H9 (cell line): ENCODE results near the gene GALC. TPM values are rescaled to one million over a fixed set of nuclear protein-coding genes. Genes with fewer than 3 reads are reported as not detected.

ENCODE experiments used
- DNase-seq: peaks from one replicate; pipeline ENCODE4 v3.0.0-alpha.2; 2017
- H2AFZ ChIP-seq: one replicate; pipeline ENCODE4 v1.6.1; 2013; ENCODE audit warnings: mild to moderate bottlenecking, low read length, control low read depth, moderate library complexity
- H2AK5ac ChIP-seq: 2 replicates; pipeline ENCODE4 v1.6.1; 2013; ENCODE audit warnings: low read length, control low read depth, mixed read lengths; ENCODE audit not compliant: insufficient read length
- H2BK120ac ChIP-seq: one replicate; pipeline ENCODE4 v1.6.1; 2013; ENCODE audit warnings: low read depth, mild to moderate bottlenecking, low read length, control low read depth, inconsistent platforms; ENCODE audit not compliant: poor library complexity, severe bottlenecking
- H2BK12ac ChIP-seq: 2 replicates; pipeline ENCODE4 v1.6.1; 2013; ENCODE audit warnings: low read length, control low read depth, mixed read lengths, low read depth; ENCODE audit not compliant: insufficient read length
- H2BK15ac ChIP-seq: 2 replicates; pipeline ENCODE4 v1.6.1; 2013; ENCODE audit warnings: low read depth, low read length, control low read depth
- H2BK20ac ChIP-seq: one replicate; pipeline ENCODE4 v1.6.1; 2013; ENCODE audit warnings: low read depth, mild to moderate bottlenecking, low read length, control low read depth, inconsistent platforms; ENCODE audit not compliant: poor library complexity, severe bottlenecking
- H2BK5ac ChIP-seq: 2 replicates; pipeline ENCODE4 v1.6.1; 2013; ENCODE audit warnings: low read length, control low read depth, mixed read lengths; ENCODE audit not compliant: insufficient read length
- H3K14ac ChIP-seq: 2 replicates; pipeline ENCODE4 v1.6.1; 2013; ENCODE audit warnings: low read length, control low read depth; ENCODE audit not compliant: insufficient read depth
- H3K18ac ChIP-seq: 2 replicates; pipeline ENCODE4 v1.6.1; 2013; ENCODE audit warnings: low read depth, mild to moderate bottlenecking, mixed read lengths, low read length, control low read depth; ENCODE audit not compliant: insufficient read length
- H3K23ac ChIP-seq: 2 replicates; pipeline ENCODE4 v1.6.1; 2013; ENCODE audit warnings: low read length, control low read depth, mixed read lengths, low read depth; ENCODE audit not compliant: insufficient read length
- H3K23me2 ChIP-seq: 2 replicates; pipeline ENCODE4 v1.6.1; 2013; ENCODE audit warnings: low read depth, mild to moderate bottlenecking, mixed read lengths, low read length, control low read depth; ENCODE audit not compliant: insufficient read length, poor library complexity, severe bottlenecking
- H3K27ac ChIP-seq: 2 replicates; pipeline ENCODE4 v1.5.1; 2013; ENCODE audit warnings: low read length, control low read depth, mixed read lengths, low read depth; ENCODE audit not compliant: insufficient read length
- H3K27me3 ChIP-seq: 2 replicates; pipeline ENCODE4 v1.6.1; 2013; ENCODE audit warnings: low read length, control low read depth, inconsistent platforms; ENCODE audit not compliant: insufficient read depth
- H3K4ac ChIP-seq: 2 replicates; pipeline ENCODE4 v1.6.1; 2013; ENCODE audit warnings: low read depth, mild to moderate bottlenecking, control low read depth, inconsistent platforms, low read length, moderate library complexity
- H3K4me1 ChIP-seq: 2 replicates; pipeline ENCODE4 v1.6.1; 2013; ENCODE audit warnings: low read length, control low read depth, inconsistent platforms; ENCODE audit not compliant: insufficient read depth
- H3K4me2 ChIP-seq: 2 replicates; pipeline ENCODE4 v1.6.1; 2013; ENCODE audit warnings: low read length, control low read depth, mixed read lengths; ENCODE audit not compliant: insufficient read length, insufficient read depth
- H3K56ac ChIP-seq: 2 replicates; pipeline ENCODE4 v1.6.1; 2013; ENCODE audit warnings: low read depth, mild to moderate bottlenecking, mixed read lengths, low read length, control low read depth; ENCODE audit not compliant: insufficient read length
- H3K79me1 ChIP-seq: 2 replicates; pipeline ENCODE4 v1.6.1; 2013; ENCODE audit warnings: low read depth, mild to moderate bottlenecking, moderate library complexity, low read length, control low read depth, inconsistent platforms; ENCODE audit not compliant: insufficient read depth, poor library complexity, severe bottlenecking
- H3K79me2 ChIP-seq: 2 replicates; pipeline ENCODE4 v1.6.1; 2013; ENCODE audit warnings: low read length, control low read depth, inconsistent platforms; ENCODE audit not compliant: insufficient read depth
- H3K9ac ChIP-seq: 2 replicates; pipeline ENCODE4 v1.6.1; 2013; ENCODE audit warnings: low read length, control low read depth, mixed read lengths; ENCODE audit not compliant: insufficient read length; ENCODE audit errors: extremely low read depth
- H3K9me3 ChIP-seq: one replicate; pipeline ENCODE4 v1.6.1; 2013; ENCODE audit warnings: low read depth, low read length, inconsistent platforms; ENCODE audit not compliant: control insufficient read depth
- H3T11ph ChIP-seq: one replicate; pipeline ENCODE4 v1.6.1; 2013; ENCODE audit warnings: mild to moderate bottlenecking, low read length, control low read depth, inconsistent platforms
- H4K20me1 ChIP-seq: one replicate; pipeline ENCODE4 v1.6.1; 2013; ENCODE audit not compliant: control insufficient read depth, insufficient read length, insufficient read depth
- H4K5ac ChIP-seq: 2 replicates; pipeline ENCODE4 v1.6.1; 2013; ENCODE audit warnings: low read depth, mild to moderate bottlenecking, mixed read lengths, low read length, control low read depth; ENCODE audit not compliant: insufficient read length
- H4K8ac ChIP-seq: replicated peaks from 2 replicates; pipeline ENCODE4 v1.6.1; 2013; ENCODE audit warnings: low read length, control low read depth, mixed read lengths, low read depth; ENCODE audit not compliant: insufficient read length
- H4K91ac ChIP-seq: 2 replicates; pipeline ENCODE4 v1.6.1; 2013; ENCODE audit warnings: low read depth, mild to moderate bottlenecking, moderate library complexity, mixed read lengths, low read length, control low read depth; ENCODE audit not compliant: insufficient read length
- H3K27ac Mint-ChIP-seq, 3 experiments: 2 replicates in 2 of 3; 3 replicates in 1 of 3; pipeline ENCODE4 v1.8.0; 2020 to 2021; ENCODE audit warnings: mixed read lengths in 3 of 3, mild to moderate bottlenecking in 1 of 3, moderate library complexity in 1 of 3
- H3K27me3 Mint-ChIP-seq: 2 replicates; pipeline ENCODE4 v1.8.0; 2021; ENCODE audit warnings: low read depth, mild to moderate bottlenecking, moderate library complexity, mixed read lengths
- H3K36me3 Mint-ChIP-seq, 3 experiments: 2 replicates in 2 of 3; 3 replicates in 1 of 3; pipeline ENCODE4 v1.8.0; 2020 to 2021; ENCODE audit warnings: low read depth in 3 of 3, mixed read lengths in 3 of 3; ENCODE audit not compliant: insufficient read depth in 1 of 3
- H3K4me1 Mint-ChIP-seq, 2 experiments: 2 replicates each; pipeline ENCODE4 v1.8.0; 2020; ENCODE audit warnings: mixed read lengths in 2 of 2
- H3K4me3 Mint-ChIP-seq, 2 experiments: 2 replicates in 1 of 2; 3 replicates in 1 of 2; pipeline ENCODE4 v1.8.0; 2020 to 2021; ENCODE audit warnings: mild to moderate bottlenecking in 2 of 2, mixed read lengths in 2 of 2, moderate library complexity in 1 of 2
- H3K9me3 Mint-ChIP-seq, 2 experiments: 2 replicates in 1 of 2; 3 replicates in 1 of 2; pipeline ENCODE4 v1.8.0; 2020; ENCODE audit warnings: mild to moderate bottlenecking in 2 of 2, mixed read lengths in 2 of 2, moderate library complexity in 1 of 2
- CTCF ChIP-seq: fragments of 200-600 bp; sonication (generic); conservative IDR thresholded peaks from 3 replicates; pipeline ENCODE4 v1.8.0; 2021; ENCODE audit warnings: antibody characterized with exemption, mild to moderate bottlenecking
- total RNA-seq: library from RNA; stranded (reverse); gene quantifications from 2 replicates; pipeline ENCODE4 v1.2.1, GENCODE V29; 2021

The GALC gene
- total RNA-seq, 1 experiment from 2014 or later: 12.4 TPM

GRCh38 chr14:87899228-87899627 lies 93.8 kb downstream of the GALC start:
- TF ChIP-seq CTCF: no peak
- Histone ChIP-seq H3K4ac (no peak overlapping the region), H3K14ac (no peak overlapping the region), H3K23ac (no peak overlapping the region), H2AFZ (no peak overlapping the region), H3K79me2 (no peaks in the 10 kb centered on the region), H4K91ac (no peak overlapping the region), H3K79me1 (no peaks in the 10 kb centered on the region), H2BK12ac (no peak overlapping the region), H3K56ac (no peak overlapping the region), H3K18ac (no peak overlapping the region), H3K4me1 (no peaks in the 10 kb centered on the region), H3K27me3 (no peaks in the 10 kb centered on the region), H4K8ac (no peak overlapping the region), H3K27ac (no peak overlapping the region), H2BK20ac (no peak overlapping the region), H4K20me1 (no peaks in the 10 kb centered on the region), H3K23me2 (no peaks in the 10 kb centered on the region), H2BK5ac (no peak overlapping the region), H3T11ph (no peak overlapping the region), H3K4me2 (no peak overlapping the region), H3K9ac (no peak overlapping the region), H2BK120ac (no peak overlapping the region), H4K5ac (no peak overlapping the region), H2BK15ac (no peak overlapping the region), H2AK5ac (no peak overlapping the region), H3K9me3 (no peaks in the 10 kb centered on the region)
- H3K4me1 Mint-ChIP-seq: peaks cover 0 to 8% of the 10 kb centered on the region in 2 experiments; a peak in 1 of 4 replicates
- H3K4me3 Mint-ChIP-seq: no peak overlapping the region
- DNase-seq: no peak
- no peaks in the 10 kb centered on the region for H3K36me3 Mint-ChIP-seq
- H3K27me3 Mint-ChIP-seq: no peaks in the 10 kb centered on the region; the same call in 1 of the 2 replicates
- H3K27ac Mint-ChIP-seq: no peak overlapping the region
- no peaks in the 10 kb centered on the region; a peak in 1 of 5 replicates for H3K9me3 Mint-ChIP-seq
